ENCODE results near the gene TEX44.

TEX44 gene

GRCh38 chr2:231601356-231602229, 8.9 kb downstream of the TEX44 start:
- no peak overlapping the region for H3K4me3 ChIP-seq (ENCODE audit: low read length)
- TF ChIP-seq CTCF (conservative IDR thresholded peaks at IDR 0.05; ENCODE audit: low read length), result peak; percentile 90
- DNase-seq (ENCODE audit: low read depth), result peak; percentile 71

GRCh38 chr2:231602859-231603467, 10.3 kb downstream of the TEX44 start:
- DNase-seq (ENCODE audit: low read depth), result no peak
- TF ChIP-seq CTCF (conservative IDR thresholded peaks at IDR 0.05; ENCODE audit: low read length), result no peak
- no peak overlapping the region for H3K4me3 ChIP-seq (ENCODE audit: low read length)

GRCh38 chr2:231604101-231604684, 11.5 kb downstream of the TEX44 start:
- DNase-seq (ENCODE audit: low read depth), result no peak
- peak overlapping the region; percentile 66 for H3K4me3 ChIP-seq (ENCODE audit: low read length)
- no peak for TF ChIP-seq CTCF (conservative IDR thresholded peaks at IDR 0.05; ENCODE audit: low read length)

- no peak for TF ChIP-seq CTCF (conservative IDR thresholded peaks at IDR 0.05; ENCODE audit: low read length)
- H3K4me3 ChIP-seq (ENCODE audit: low read length), result peak overlapping the region; percentile 59
- DNase-seq (ENCODE audit: low read depth), result peak; percentile 98
These were observed 12.3 kb downstream of the TEX44 start for GRCh38 chr2:231604685-231605606.

GRCh38 chr2:231605607-231606091, 13.0 kb downstream of the TEX44 start:
- DNase-seq (ENCODE audit: low read depth), result no peak
- no peak for TF ChIP-seq CTCF (conservative IDR thresholded peaks at IDR 0.05; ENCODE audit: low read length)
- no peak overlapping the region for H3K4me3 ChIP-seq (ENCODE audit: low read length)

- H3K4me3 ChIP-seq (ENCODE audit: low read length), result no peak overlapping the region
- no peak for DNase-seq (ENCODE audit: low read depth)
- no peak for TF ChIP-seq CTCF (conservative IDR thresholded peaks at IDR 0.05; ENCODE audit: low read length)
These were observed 14.3 kb downstream of the TEX44 start for GRCh38 chr2:231606941-231607340.
